ENCODE data around the gene AADAC. TPM values are rescaled to one million over a fixed set of nuclear protein-coding genes. Genes with fewer than 3 reads are reported as not detected.
"Not testable (repeated sequence)": the region's sequence is repeated elsewhere in the genome, so short reads cannot be mapped to it uniquely, and the experiment has no call there.

The AADAC gene
- total and polyA plus RNA-seq, 3 experiments from 2014 or later: not detected

DNA sequence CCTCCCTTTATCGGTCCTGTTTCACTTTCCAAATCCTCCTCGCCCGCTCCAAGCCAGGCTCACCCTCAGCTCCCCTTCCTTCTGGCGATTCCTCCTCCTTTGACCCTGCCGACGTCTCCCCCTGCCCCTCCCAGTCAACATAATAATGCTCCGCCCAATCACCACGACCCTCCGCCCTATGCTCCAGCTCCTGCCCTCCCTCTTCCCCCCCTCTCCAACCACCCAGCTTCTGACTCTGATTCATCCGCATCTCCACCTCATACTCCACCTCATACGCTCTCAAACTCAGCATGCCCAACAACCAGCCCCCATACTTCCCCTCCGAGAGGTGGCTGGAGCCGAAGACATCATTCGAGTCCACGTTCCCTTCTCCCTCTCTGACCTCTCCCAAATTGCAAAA is 7.1 kb upstream of the AADAC start:
- no peak overlapping the region for H3K4me3 Mint-ChIP-seq
- no peak overlapping the region for H3K27ac ChIP-seq (ENCODE audit: low read depth, low read length)
- POLR2A ChIA-PET: no interaction called here

DNA sequence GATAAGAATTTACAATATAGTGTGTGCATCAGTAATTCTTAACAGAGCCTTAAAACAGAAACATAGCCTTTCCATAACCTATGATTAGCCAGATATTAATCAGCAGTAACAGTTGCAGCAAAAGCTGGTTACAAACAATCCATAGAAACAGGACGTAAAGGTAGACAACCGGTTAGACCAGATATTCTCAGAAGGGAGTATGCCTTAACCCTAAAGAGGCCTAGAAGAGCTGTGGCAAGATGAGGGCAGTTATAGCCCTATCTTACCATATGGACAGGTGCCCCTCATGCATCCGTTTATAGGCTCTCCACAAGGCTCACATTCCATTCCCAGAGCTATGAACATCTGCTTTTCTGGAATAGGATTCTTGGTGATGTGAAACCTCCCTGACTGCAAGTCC is 5.0 kb upstream of the AADAC start:
- CTCF ChIA-PET; H3K4me3 ChIP-seq (ENCODE audit: low read length); DNase-seq; H3K36me3 ChIP-seq (ENCODE audit: insufficient read depth, low read length); H3K4me1 ChIP-seq (ENCODE audit: insufficient read depth, low read length); H3K27ac Mint-ChIP-seq; H3K4me1 Mint-ChIP-seq; H3K27ac ChIP-seq (ENCODE audit: low read depth, low read length); H3K9me3 ChIP-seq (ENCODE audit: low read length); H3K27me3 ChIP-seq (ENCODE audit: insufficient read depth, low read length, poor library complexity, severe bottlenecking); POLR2A ChIA-PET; H3K4me3 Mint-ChIP-seq: not testable (repeated sequence)
- H3K27me3 Mint-ChIP-seq: peaks cover 13 to 15% of the 10 kb centered on the region in 2 donors
- peaks cover 0 to 10% (median 0%) of the 10 kb centered on the region in 3 donors for H3K36me3 Mint-ChIP-seq
- H3K9me3 Mint-ChIP-seq: peaks cover 13 to 22% (median 19%) of the 10 kb centered on the region in 5 donors

More for the DNA sequence above, 7.1 kb upstream of the AADAC start:
- CTCF ChIA-PET: no interaction called here
- no peaks in the 10 kb centered on the region for H3K36me3 ChIP-seq (ENCODE audit: insufficient read depth, low read length)
- no peaks in the 10 kb centered on the region for H3K9me3 ChIP-seq (ENCODE audit: low read length)
- H3K27ac Mint-ChIP-seq: no peak overlapping the region
- peaks cover 13 to 22% (median 20%) of the 10 kb centered on the region in 5 donors for H3K9me3 Mint-ChIP-seq
- no peaks in the 10 kb centered on the region for H3K4me1 Mint-ChIP-seq
- no peaks in the 10 kb centered on the region for H3K27me3 ChIP-seq (ENCODE audit: insufficient read depth, low read length, poor library complexity, severe bottlenecking)
- H3K4me3 ChIP-seq (ENCODE audit: low read length): no peak overlapping the region
- DNase-seq: no peak
- H3K27me3 Mint-ChIP-seq: peaks cover 15% of the 10 kb centered on the region in 2 donors
- H3K36me3 Mint-ChIP-seq: peaks cover 0 to 10% (median 0%) of the 10 kb centered on the region in 3 donors
- no peaks in the 10 kb centered on the region for H3K4me1 ChIP-seq (ENCODE audit: insufficient read depth, low read length)

DNA sequence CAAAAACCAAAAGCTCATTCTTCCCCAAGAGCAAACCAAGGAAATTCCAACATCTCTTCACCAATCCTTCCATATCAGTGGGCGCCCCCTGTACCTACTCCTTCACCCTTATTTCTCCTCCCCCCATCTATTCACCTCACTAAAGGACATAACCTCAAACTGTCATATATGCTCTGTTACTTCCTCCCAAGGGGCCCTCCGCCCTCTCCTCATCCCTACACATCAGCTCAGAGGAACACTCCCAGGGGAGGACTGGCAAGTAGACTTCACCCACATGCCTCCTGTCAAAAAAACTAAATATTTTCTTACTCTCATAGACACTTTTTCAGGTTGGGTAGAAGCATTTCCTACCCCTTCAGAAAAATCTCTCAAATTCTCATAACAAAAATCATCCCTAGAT is 2.4 kb upstream of the AADAC start:
- Mint-ChIP-seq H3K9me3 (peaks cover 13 to 21% (median 17%) of the 10 kb centered on the region in 5 donors), H3K4me3 (no peak overlapping the region), H3K27ac (no peak overlapping the region), H3K36me3 (peaks cover 0 to 10% (median 0%) of the 10 kb centered on the region in 3 donors), H3K27me3 (peaks cover 8 to 16% of the 10 kb centered on the region in 2 donors), H3K4me1 (no peaks in the 10 kb centered on the region)
- DNase-seq: no peak
- no peaks in the 10 kb centered on the region for H3K4me1 ChIP-seq (ENCODE audit: insufficient read depth, low read length)
- POLR2A ChIA-PET: no interaction called here
- CTCF ChIA-PET: no interaction called here
- H3K27me3 ChIP-seq (ENCODE audit: insufficient read depth, low read length, poor library complexity, severe bottlenecking): no peaks in the 10 kb centered on the region
- H3K27ac ChIP-seq (ENCODE audit: low read depth, low read length): no peak overlapping the region
- no peaks in the 10 kb centered on the region for H3K36me3 ChIP-seq (ENCODE audit: insufficient read depth, low read length)
- no peak overlapping the region for H3K4me3 ChIP-seq (ENCODE audit: low read length)
- no peaks in the 10 kb centered on the region for H3K9me3 ChIP-seq (ENCODE audit: low read length)

DNA sequence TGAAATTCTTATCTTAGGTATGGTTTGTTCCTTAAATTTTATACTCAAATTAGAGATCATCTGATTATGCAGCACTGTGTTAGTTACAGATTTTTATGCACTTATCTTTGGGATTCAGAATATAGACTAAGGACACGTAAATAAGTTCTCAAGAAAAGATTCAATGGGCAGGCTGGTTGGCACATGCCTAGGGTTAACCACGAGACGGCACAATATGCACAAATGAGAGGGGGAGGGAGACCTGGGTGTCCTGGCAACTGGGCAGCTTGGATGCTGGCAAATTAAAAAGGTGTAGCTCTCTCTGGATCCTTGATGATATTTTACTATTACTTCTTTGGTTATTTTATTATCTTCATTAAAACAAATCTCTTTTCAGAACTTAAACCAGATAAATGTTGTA is 672 bp downstream of the AADAC start:
- no peaks in the 10 kb centered on the region for H3K9me3 ChIP-seq (ENCODE audit: low read length)
- ChIA-PET POLR2A (no interaction called here), CTCF (no interaction called here)

DNA sequence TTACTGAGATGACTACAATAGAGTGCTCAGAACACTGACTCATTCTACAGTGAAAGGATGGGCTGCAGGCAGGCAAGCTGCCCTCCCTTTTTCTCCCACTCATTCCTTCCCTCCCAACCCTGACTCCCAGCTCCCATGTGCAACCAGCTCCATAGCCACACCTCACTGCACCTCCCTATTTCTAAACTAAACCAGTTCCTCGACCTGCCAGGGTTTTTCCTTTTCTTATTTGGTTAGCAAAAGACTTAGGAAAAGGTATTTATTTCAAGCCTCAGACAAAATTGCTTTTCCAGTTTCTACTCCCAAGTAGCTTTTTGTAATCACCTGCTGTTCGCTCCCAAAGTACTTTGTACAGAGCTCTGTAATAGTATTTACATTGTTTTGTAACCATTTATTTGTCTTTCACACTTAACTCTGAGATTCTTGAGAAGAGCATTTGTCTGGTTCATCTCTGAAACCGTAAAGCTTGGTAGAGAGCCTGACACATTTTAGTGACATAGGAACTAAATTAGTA is 2.2 kb downstream of the AADAC start:
- CTCF ChIA-PET: no interaction called here
- POLR2A ChIA-PET: no interaction called here
- peaks cover 5 to 23% of the 10 kb centered on the region in 2 donors for H3K27me3 Mint-ChIP-seq
- Histone ChIP-seq H3K4me1 (ENCODE audit: insufficient read depth, low read length) (no peaks in the 10 kb centered on the region), H3K27ac (ENCODE audit: low read depth, low read length) (no peak overlapping the region), H3K27me3 (ENCODE audit: insufficient read depth, low read length, poor library complexity, severe bottlenecking) (no peaks in the 10 kb centered on the region), H3K9me3 (ENCODE audit: low read length) (no peaks in the 10 kb centered on the region), H3K36me3 (ENCODE audit: insufficient read depth, low read length) (no peaks in the 10 kb centered on the region), H3K4me3 (ENCODE audit: low read length) (no peak overlapping the region)
- H3K4me3 Mint-ChIP-seq: no peak overlapping the region
- H3K9me3 Mint-ChIP-seq: no peaks in the 10 kb centered on the region
- no peaks in the 10 kb centered on the region for H3K4me1 Mint-ChIP-seq
- H3K27ac Mint-ChIP-seq: peak overlapping the region in 1 of 8 donors; percentile 20
- no peak for DNase-seq
- H3K36me3 Mint-ChIP-seq: no peaks in the 10 kb centered on the region

More for the DNA sequence above, 672 bp downstream of the AADAC start:
- Histone ChIP-seq H3K27me3 (ENCODE audit: insufficient read depth, low read length, poor library complexity, severe bottlenecking) (no peaks in the 10 kb centered on the region), H3K4me1 (ENCODE audit: insufficient read depth, low read length) (no peaks in the 10 kb centered on the region), H3K4me3 (ENCODE audit: low read length) (no peak overlapping the region), H3K36me3 (ENCODE audit: insufficient read depth, low read length) (no peaks in the 10 kb centered on the region), H3K27ac (ENCODE audit: low read depth, low read length) (no peak overlapping the region)
- Mint-ChIP-seq H3K27me3 (peaks cover 5 to 18% of the 10 kb centered on the region in 2 donors), H3K4me3 (no peak overlapping the region), H3K4me1 (no peaks in the 10 kb centered on the region), H3K36me3 (no peaks in the 10 kb centered on the region), H3K27ac (no peak overlapping the region), H3K9me3 (no peaks in the 10 kb centered on the region)
- no peak for DNase-seq

DNA sequence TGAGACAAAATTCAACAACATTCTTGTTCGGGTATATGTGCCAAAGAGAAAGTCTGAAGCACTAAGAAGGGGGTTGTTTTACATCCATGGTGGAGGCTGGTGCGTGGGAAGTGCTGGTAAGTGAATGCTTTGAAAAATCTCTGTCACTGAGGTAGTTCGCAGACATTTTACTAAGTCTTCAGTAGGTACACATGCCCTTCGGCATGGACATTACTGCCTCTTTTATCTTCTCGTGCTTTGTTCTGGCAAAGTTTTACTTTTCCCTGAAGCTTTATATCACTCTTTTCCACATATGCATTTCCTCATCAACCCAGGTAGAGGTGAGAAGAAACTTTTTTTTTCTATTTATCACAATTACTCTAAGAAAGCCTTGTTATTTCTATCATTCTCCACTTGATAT is 3.6 kb downstream of the AADAC start:
- H3K9me3 ChIP-seq (ENCODE audit: low read length): no peaks in the 10 kb centered on the region
- H3K27me3 ChIP-seq (ENCODE audit: insufficient read depth, low read length, poor library complexity, severe bottlenecking): no peaks in the 10 kb centered on the region
- H3K36me3 ChIP-seq (ENCODE audit: insufficient read depth, low read length): no peaks in the 10 kb centered on the region
- ChIA-PET CTCF (no interaction called here), POLR2A (no interaction called here)
- no peak overlapping the region for H3K27ac Mint-ChIP-seq
- H3K27ac ChIP-seq (ENCODE audit: low read depth, low read length): no peak overlapping the region
- H3K4me3 Mint-ChIP-seq: no peak overlapping the region
- H3K27me3 Mint-ChIP-seq: peaks cover 5 to 25% of the 10 kb centered on the region in 2 donors
- H3K4me3 ChIP-seq (ENCODE audit: low read length): no peak overlapping the region
- no peak for DNase-seq
- no peaks in the 10 kb centered on the region for H3K4me1 Mint-ChIP-seq
- H3K4me1 ChIP-seq (ENCODE audit: insufficient read depth, low read length): no peaks in the 10 kb centered on the region
- H3K9me3 Mint-ChIP-seq: no peaks in the 10 kb centered on the region
- H3K36me3 Mint-ChIP-seq: no peaks in the 10 kb centered on the region

DNA sequence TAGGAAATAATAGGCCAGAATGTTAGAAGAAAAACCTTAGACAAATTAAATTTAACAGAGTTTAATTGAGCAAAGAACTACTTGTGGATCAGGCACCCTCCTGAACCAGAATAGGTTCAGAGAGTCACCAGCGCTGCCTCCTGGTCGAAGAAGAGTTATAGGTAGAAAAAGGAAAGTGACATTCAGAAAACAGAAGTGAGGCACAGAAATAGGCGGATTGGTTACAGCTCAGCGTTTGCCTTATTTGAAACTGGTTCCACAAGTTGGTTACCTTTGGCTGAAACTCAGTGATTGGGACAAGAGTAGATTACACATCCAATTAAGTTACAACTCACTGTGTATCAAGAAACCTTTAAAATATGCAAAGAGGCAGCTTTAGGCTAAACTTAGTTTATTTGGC is 4.4 kb downstream of the AADAC start:
- H3K27ac Mint-ChIP-seq: no peak overlapping the region
- no peaks in the 10 kb centered on the region for H3K4me1 Mint-ChIP-seq
- H3K27me3 Mint-ChIP-seq: peaks cover 5 to 27% of the 10 kb centered on the region in 2 donors
- ChIA-PET POLR2A (no interaction called here), CTCF (no interaction called here)
- no peaks in the 10 kb centered on the region for H3K27me3 ChIP-seq (ENCODE audit: insufficient read depth, low read length, poor library complexity, severe bottlenecking)
- no peaks in the 10 kb centered on the region for H3K4me1 ChIP-seq (ENCODE audit: insufficient read depth, low read length)
- no peaks in the 10 kb centered on the region for H3K9me3 Mint-ChIP-seq
- DNase-seq: no peak
- no peaks in the 10 kb centered on the region for H3K36me3 ChIP-seq (ENCODE audit: insufficient read depth, low read length)
- H3K36me3 Mint-ChIP-seq: no peaks in the 10 kb centered on the region
- no peak overlapping the region for H3K27ac ChIP-seq (ENCODE audit: low read depth, low read length)
- no peak overlapping the region for H3K4me3 Mint-ChIP-seq
- H3K4me3 ChIP-seq (ENCODE audit: low read length): no peak overlapping the region
- no peaks in the 10 kb centered on the region for H3K9me3 ChIP-seq (ENCODE audit: low read length)

DNA sequence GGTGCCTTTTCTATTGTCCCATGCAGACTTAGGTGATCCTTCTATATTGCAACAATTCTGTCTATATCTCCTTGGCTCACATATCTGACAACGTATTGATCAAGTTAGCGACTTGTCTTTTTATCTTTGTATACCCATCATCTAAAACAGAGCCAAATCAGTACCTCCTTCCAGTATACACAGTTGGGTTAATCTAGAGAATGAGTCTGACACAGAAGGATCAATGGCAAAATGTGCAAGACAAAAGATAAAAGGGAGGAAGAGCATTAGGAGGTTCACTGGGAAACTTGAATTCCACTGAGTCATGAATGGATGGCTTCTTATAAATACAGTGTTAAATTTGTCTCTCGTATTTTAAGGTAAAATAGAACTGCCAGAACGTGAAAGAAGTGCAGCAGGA is 6.0 kb downstream of the AADAC start:
- Mint-ChIP-seq H3K36me3 (no peaks in the 10 kb centered on the region), H3K27ac (no peak overlapping the region), H3K4me3 (no peak overlapping the region), H3K9me3 (no peaks in the 10 kb centered on the region), H3K27me3 (peaks cover 1 to 27% of the 10 kb centered on the region in 2 donors), H3K4me1 (no peaks in the 10 kb centered on the region)
- H3K9me3 ChIP-seq (ENCODE audit: low read length): no peaks in the 10 kb centered on the region
- DNase-seq: no peak
- H3K4me3 ChIP-seq (ENCODE audit: low read length): no peak overlapping the region
- H3K27ac ChIP-seq (ENCODE audit: low read depth, low read length): no peak overlapping the region
- ChIA-PET CTCF (interaction anchor here (0.6 kb wide), 1 partner anchor 12 kb away, joined by 3 read pairs; no protein-coding TSS in a partner anchor), POLR2A (no interaction called here)
- no peaks in the 10 kb centered on the region for H3K36me3 ChIP-seq (ENCODE audit: insufficient read depth, low read length)
- no peaks in the 10 kb centered on the region for H3K27me3 ChIP-seq (ENCODE audit: insufficient read depth, low read length, poor library complexity, severe bottlenecking)
- no peaks in the 10 kb centered on the region for H3K4me1 ChIP-seq (ENCODE audit: insufficient read depth, low read length)

DNA sequence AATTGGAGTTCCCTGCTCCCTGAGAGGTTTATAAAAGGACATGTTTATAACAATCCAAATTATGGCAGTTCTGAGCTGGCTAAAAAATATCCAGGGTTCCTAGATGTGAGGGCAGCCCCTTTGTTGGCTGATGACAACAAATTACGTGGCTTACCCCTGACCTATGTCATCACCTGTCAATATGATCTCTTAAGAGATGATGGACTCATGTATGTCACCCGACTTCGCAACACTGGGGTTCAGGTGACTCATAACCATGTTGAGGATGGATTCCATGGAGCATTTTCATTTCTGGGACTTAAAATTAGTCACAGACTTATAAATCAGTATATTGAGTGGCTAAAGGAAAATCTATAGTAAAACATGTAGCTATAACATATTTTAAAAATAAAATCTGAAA is 13.9 kb downstream of the AADAC start:
- no peak overlapping the region for H3K27ac ChIP-seq (ENCODE audit: low read depth, low read length)
- H3K27me3 ChIP-seq (ENCODE audit: insufficient read depth, low read length, poor library complexity, severe bottlenecking): no peaks in the 10 kb centered on the region
- no peak for DNase-seq
- ChIA-PET POLR2A (no interaction called here), CTCF (no interaction called here)
- Mint-ChIP-seq H3K4me3 (no peak overlapping the region), H3K27ac (no peak overlapping the region), H3K36me3 (no peaks in the 10 kb centered on the region), H3K27me3 (peaks cover 13 to 46% of the 10 kb centered on the region in 2 donors), H3K4me1 (no peaks in the 10 kb centered on the region), H3K9me3 (peaks cover 0 to 6% (median 2%) of the 10 kb centered on the region in 5 donors)
- no peak overlapping the region for H3K4me3 ChIP-seq (ENCODE audit: low read length)
- no peaks in the 10 kb centered on the region for H3K9me3 ChIP-seq (ENCODE audit: low read length)
- no peaks in the 10 kb centered on the region for H3K4me1 ChIP-seq (ENCODE audit: insufficient read depth, low read length)
- no peaks in the 10 kb centered on the region for H3K36me3 ChIP-seq (ENCODE audit: insufficient read depth, low read length)
